PC-3 (cell line): ENCODE measurements around the gene TSGA10.

ENCODE experiments used
- CTCF ChIP-seq: fragments of 300-600 bp; sonication (generic); conservative IDR thresholded peaks from 2 replicates; pipeline ENCODE4 v1.5.1; 2017; ENCODE audit warnings: antibody characterized with exemption, low read depth, mild to moderate bottlenecking, low read length
- EZH2 ChIP-seq: fragments of 300-600 bp; sonication (generic); IDR thresholded peaks from one replicate; pipeline ENCODE4 v1.6.1; 2017; ENCODE audit warnings: antibody characterized with exemption, mild to moderate bottlenecking, low read length; ENCODE audit not compliant: unreplicated experiment
- EZH2phosphoT487 ChIP-seq: fragments of 300-600 bp; sonication (generic); IDR thresholded peaks from 2 replicates; pipeline ENCODE4 v1.6.1; 2018; ENCODE audit warnings: mild to moderate bottlenecking, antibody characterized with exemption, low read length, borderline replicate concordance

GRCh38 chr2:99031481-99031880 lies 123.3 kb downstream of the TSGA10 start:
- TF ChIP-seq CTCF = no peak
- no peak for TF ChIP-seq EZH2
- TF ChIP-seq EZH2phosphoT487 = no peak
